ENCODE measurements around the gene HDLBP. TPM values are rescaled to one million over a fixed set of nuclear protein-coding genes. Genes with fewer than 3 reads are reported as not detected.

Gene HDLBP
- total and polyA plus RNA-seq, 2 experiments from 2014 or later: 613 to 711 TPM

- H3F3A ChIP-seq (ENCODE audit: insufficient read depth): no peaks in the 10 kb centered on the region
Measured at GRCh38 chr2:241207151-241207550, 108.3 kb downstream of the HDLBP start.

GRCh38 chr2:241205086-241205485, 110.4 kb downstream of the HDLBP start:
- DNase-seq: no peak
- H3K4me2 ChIP-seq (ENCODE audit: unreplicated experiment): no peak overlapping the region
- WGBS, 2 experiments (ENCODE audit: low coverage in 1 of 2, low lambda C conversion rate in 2 of 2, missing lambda C conversion rate in 2 of 2): 90 to 91% methylated on average over 2 to 3 of the region's 3 CpGs
- H3K9me2 ChIP-seq (ENCODE audit: insufficient read depth): no peaks in the 10 kb centered on the region
- in situ Hi-C loops (cut with MboI): no loop called here
- no peaks in the 10 kb centered on the region for H3F3A ChIP-seq (ENCODE audit: insufficient read depth)
- no peaks in the 10 kb centered on the region for H3K27me3 ChIP-seq (replicated peaks; ENCODE audit: insufficient read depth)
- H3K9me3 ChIP-seq (ENCODE audit: low read depth): no peaks in the 10 kb centered on the region
- no peaks in the 10 kb centered on the region for H3K36me3 ChIP-seq (ENCODE audit: low read depth)
- no peaks in the 10 kb centered on the region for H3K4me1 ChIP-seq (ENCODE audit: insufficient read depth)
- H2AFZ ChIP-seq: no peak overlapping the region
- H3K27ac ChIP-seq: no peak overlapping the region
- no peaks in the 10 kb centered on the region for H4K20me1 ChIP-seq (ENCODE audit: insufficient read depth)
- no peaks in the 10 kb centered on the region for H3K79me2 ChIP-seq (ENCODE audit: insufficient read depth)
- H3K4me3 ChIP-seq: no peak overlapping the region
- H3K9ac ChIP-seq: no peak overlapping the region
- TF ChIP-seq EZH2 (IDR thresholded peaks at IDR 0.05; ENCODE audit: insufficient read depth, poor library complexity, severe bottlenecking) (no peak), EZH2phosphoT487 (IDR thresholded peaks at IDR 0.05; ENCODE audit: insufficient read depth, low read depth) (no peak)

More at GRCh38 chr2:241207151-241207550, 108.3 kb downstream of the HDLBP start:
- Histone ChIP-seq H3K79me2 (ENCODE audit: insufficient read depth) (no peaks in the 10 kb centered on the region), H3K4me3 (no peak overlapping the region), H4K20me1 (ENCODE audit: insufficient read depth) (no peaks in the 10 kb centered on the region), H3K4me2 (ENCODE audit: unreplicated experiment) (no peak overlapping the region), H3K9me2 (ENCODE audit: insufficient read depth) (no peaks in the 10 kb centered on the region), H3K36me3 (ENCODE audit: low read depth) (no peaks in the 10 kb centered on the region), H3K27me3 (replicated peaks; ENCODE audit: insufficient read depth) (no peaks in the 10 kb centered on the region), H3K9me3 (ENCODE audit: low read depth) (no peaks in the 10 kb centered on the region), H2AFZ (no peak overlapping the region), H3K9ac (no peak overlapping the region), H3K27ac (no peak overlapping the region), H3K4me1 (ENCODE audit: insufficient read depth) (no peaks in the 10 kb centered on the region)
- 44% methylated on average over 1 of the region's 1 CpG for WGBS, 2 experiments (ENCODE audit: low coverage in 1 of 2, low lambda C conversion rate in 2 of 2, missing lambda C conversion rate in 2 of 2)
- TF ChIP-seq EZH2 (IDR thresholded peaks at IDR 0.05; ENCODE audit: insufficient read depth, poor library complexity, severe bottlenecking): no peak
- TF ChIP-seq EZH2phosphoT487 (IDR thresholded peaks at IDR 0.05; ENCODE audit: insufficient read depth, low read depth): no peak
- in situ Hi-C loops (cut with MboI): no loop called here
- no peak for DNase-seq

- no peaks in the 10 kb centered on the region for H3K36me3 ChIP-seq (ENCODE audit: low read depth)
- H3K27me3 ChIP-seq (replicated peaks; ENCODE audit: insufficient read depth): no peaks in the 10 kb centered on the region
- no peak overlapping the region for H3K4me2 ChIP-seq (ENCODE audit: unreplicated experiment)
- no peaks in the 10 kb centered on the region for H3K9me3 ChIP-seq (ENCODE audit: low read depth)
- in situ Hi-C loops (cut with MboI): no loop called here
- no peak for DNase-seq
- no peak overlapping the region for H2AFZ ChIP-seq
- H3K79me2 ChIP-seq (ENCODE audit: insufficient read depth): no peaks in the 10 kb centered on the region
- no peak for TF ChIP-seq EZH2 (IDR thresholded peaks at IDR 0.05; ENCODE audit: insufficient read depth, poor library complexity, severe bottlenecking)
- no peak for TF ChIP-seq EZH2phosphoT487 (IDR thresholded peaks at IDR 0.05; ENCODE audit: insufficient read depth, low read depth)
- no peak overlapping the region for H3K4me3 ChIP-seq
- 65 to 85% methylated on average over 4 of the region's 4 CpGs for WGBS, 2 experiments (ENCODE audit: low coverage in 1 of 2, low lambda C conversion rate in 2 of 2, missing lambda C conversion rate in 2 of 2)
- no peak overlapping the region for H3K9ac ChIP-seq
- no peak overlapping the region for H3K27ac ChIP-seq
- no peaks in the 10 kb centered on the region for H4K20me1 ChIP-seq (ENCODE audit: insufficient read depth)
- H3F3A ChIP-seq (ENCODE audit: insufficient read depth): no peaks in the 10 kb centered on the region
- H3K4me1 ChIP-seq (ENCODE audit: insufficient read depth): no peaks in the 10 kb centered on the region
- H3K9me2 ChIP-seq (ENCODE audit: insufficient read depth): no peaks in the 10 kb centered on the region
Measured at GRCh38 chr2:241204490-241204889, 111.0 kb downstream of the HDLBP start.

- no peak for DNase-seq
- H3K27ac ChIP-seq: no peak overlapping the region
- H2AFZ ChIP-seq: no peak overlapping the region
- H3K4me2 ChIP-seq (ENCODE audit: unreplicated experiment): no peak overlapping the region
- no peaks in the 10 kb centered on the region for H4K20me1 ChIP-seq (ENCODE audit: insufficient read depth)
- no peaks in the 10 kb centered on the region for H3K4me1 ChIP-seq (ENCODE audit: insufficient read depth)
- no peaks in the 10 kb centered on the region for H3K27me3 ChIP-seq (replicated peaks; ENCODE audit: insufficient read depth)
- 70 to 76% methylated on average over 9 to 10 of the region's 10 CpGs for WGBS, 2 experiments (ENCODE audit: low coverage in 1 of 2, low lambda C conversion rate in 2 of 2, missing lambda C conversion rate in 2 of 2)
- H3K36me3 ChIP-seq (ENCODE audit: low read depth): no peaks in the 10 kb centered on the region
- H3K79me2 ChIP-seq (ENCODE audit: insufficient read depth): no peaks in the 10 kb centered on the region
- H3K9me2 ChIP-seq (ENCODE audit: insufficient read depth): no peaks in the 10 kb centered on the region
- H3K9ac ChIP-seq: no peak overlapping the region
- H3K9me3 ChIP-seq (ENCODE audit: low read depth): no peaks in the 10 kb centered on the region
- TF ChIP-seq EZH2 (IDR thresholded peaks at IDR 0.05; ENCODE audit: insufficient read depth, poor library complexity, severe bottlenecking): no peak
- TF ChIP-seq EZH2phosphoT487 (IDR thresholded peaks at IDR 0.05; ENCODE audit: insufficient read depth, low read depth): no peak
- H3F3A ChIP-seq (ENCODE audit: insufficient read depth): no peaks in the 10 kb centered on the region
- in situ Hi-C loops (cut with MboI): no loop called here
- H3K4me3 ChIP-seq: no peak overlapping the region
Measured at GRCh38 chr2:241204010-241204384, 111.5 kb downstream of the HDLBP start.
